Stomach (tissue), 4 donors: Measurements from ENCODE around the gene MAOA.

Source experiments
- CTCF ChIP-seq, 7 experiments: fragments of 450-650 bp in 4 of 7; fragments of 200-600 bp in 3 of 7; sonication (generic) in 3 of 7; IDR thresholded peaks; one replicate each; pipeline ENCODE4 v1.5.1; 2016 to 2019; ENCODE audit warnings: antibody characterized with exemption in 7 of 7, control low read depth in 2 of 7, mild to moderate bottlenecking in 1 of 7
- POLR2A ChIP-seq, 4 donors: fragments of 450-650 bp; IDR thresholded peaks; one replicate each; pipeline ENCODE4 v1.6.1; 2016; ENCODE audit warnings: antibody characterized with exemption in 4 of 4, control low read depth in 2 of 4, mild to moderate bottlenecking in 1 of 4, moderate library complexity in 1 of 4

- TF ChIP-seq CTCF (IDR thresholded peaks at IDR 0.05) (no peak), POLR2A (IDR thresholded peaks at IDR 0.05) (no peak)
Observed at GRCh38 chrX:43656005-43656494, at the start of gene MAOA.
